ENCODE results near the gene THAP3. TPM values are rescaled to one million over a fixed set of nuclear protein-coding genes. Genes with fewer than 3 reads are reported as not detected.
A peak's percentile ranks its signal among the peaks of the same experiment; 100 is the strongest.
"Not testable (repeated sequence)": the region's sequence is repeated elsewhere in the genome, so short reads cannot be mapped to it uniquely, and the experiment has no call there.

Gene THAP3
- total and polyA plus RNA-seq, 9 of the 15 experiments (the other 6 are each of a cell fraction or from before 2014, with no cell fraction given) = 1.9 to 31.2 (median 18.2) TPM

- WGBS (ENCODE audit: insufficient coverage, low coverage, missing lambda C conversion rate) = 76% methylated on average over 3 of the region's 3 CpGs
- intact Hi-C loops (cut with micrococcal nuclease); H3K9ac ChIP-seq (ENCODE audit: insufficient read depth in 1 of 2, low read depth in 2 of 2, low read length in 2 of 2); H3K4me1 ChIP-seq (replicated peaks in 1 of 2; ENCODE audit: control insufficient read depth in 2 of 2, insufficient read depth in 2 of 2, low read length in 2 of 2); ATAC-seq; BruUV-seq (replicated peaks); H3K4me2 ChIP-seq (ENCODE audit: insufficient read depth, low read length); H3K27ac ChIP-seq (ENCODE audit: extremely low read depth, low read depth, low read length); H4K20me1 ChIP-seq (replicated peaks; ENCODE audit: control insufficient read depth, insufficient read depth, low read length); H3K9me3 ChIP-seq (replicated peaks; ENCODE audit: control insufficient read depth, insufficient read depth, low read depth, low read length); H3K79me2 ChIP-seq (ENCODE audit: control insufficient read depth, insufficient read depth, low read length); FAIRE-seq; H3K27me3 ChIP-seq (ENCODE audit: control insufficient read depth in 2 of 2, insufficient read depth in 2 of 2, low read length in 2 of 2); H3K9me1 ChIP-seq (ENCODE audit: control insufficient read depth, insufficient read depth, low read length); DNase-seq (ENCODE audit: extremely low read depth in 1 of 4, low spot score in 3 of 4); H3K4me3 ChIP-seq; H2AFZ ChIP-seq (ENCODE audit: low read depth, low read length); in situ Hi-C loops (cut with MboI); TF ChIP-seq MYNN (CRISPR knock-in tag; IDR thresholded peaks at IDR 0.05): not testable (repeated sequence)
- CTCF ChIA-PET (ENCODE audit: low intra/inter-chr PET ratio) = interaction anchor here (0.7 kb wide), 1 partner anchor 86 kb away, joined by 3 read pairs; the partner anchor contains the start of gene NOL9
- H3K36me3 ChIP-seq (ENCODE audit: control insufficient read depth, insufficient read depth, low read length) = peaks cover 94% of the 10 kb centered on the region
- TF ChIP-seq MYNN (IDR thresholded peaks at IDR 0.05) = peak; percentile 59; the same call in 1 of the 2 replicates
- POLR2A ChIA-PET = interaction anchor here (1.2 kb wide), 1 partner anchor 8 kb away, joined by 3 read pairs; no protein-coding TSS in a partner anchor
Measured at GRCh38 chr1:6640867-6641266, 16.2 kb downstream of the THAP3 start.

- 87% methylated on average over 7 of the region's 7 CpGs for WGBS (ENCODE audit: insufficient coverage, low coverage, missing lambda C conversion rate)
- BruUV-seq (replicated peaks) = no TSS peak
- TF ChIP-seq KAT8 (IDR thresholded peaks at IDR 0.05; ENCODE audit: low read depth) (no peak), ILK (tag; IDR thresholded peaks at IDR 0.05; ENCODE audit: borderline replicate concordance, low read depth) (no peak), POLR2AphosphoS5 (IDR thresholded peaks at IDR 0.05; ENCODE audit: control insufficient read depth, insufficient read depth, low read depth, low read length) (0 out of 2 replicates have a peak, but pooled peaks have one; percentile 5)
- H3K27me3 ChIP-seq (ENCODE audit: control insufficient read depth in 2 of 2, insufficient read depth in 2 of 2, low read length in 2 of 2) = no peaks in the 10 kb centered on the region
- no peaks in the 10 kb centered on the region for H3K9me3 ChIP-seq (replicated peaks; ENCODE audit: control insufficient read depth, insufficient read depth, low read depth, low read length)
- FAIRE-seq (no peak), DNase-seq (ENCODE audit: extremely low read depth in 1 of 4, low spot score in 3 of 4) (no peak), ATAC-seq (no peak)
- no peak overlapping the region for H3K9ac ChIP-seq (ENCODE audit: insufficient read depth in 1 of 2, low read depth in 2 of 2, low read length in 2 of 2)
- no peak overlapping the region for H3K27ac ChIP-seq (ENCODE audit: extremely low read depth, low read depth, low read length)
- H3K4me1 ChIP-seq (replicated peaks in 1 of 2; ENCODE audit: control insufficient read depth in 2 of 2, insufficient read depth in 2 of 2, low read length in 2 of 2) = no peaks in the 10 kb centered on the region; a peak in 1 of 5 replicates
- in situ Hi-C loops (cut with MboI) = no loop called here
- ChIA-PET POLR2A (interaction anchor here (0.6 to 2.2 kb wide), 4 partner anchors 10 to 277 kb away, joined by 3 to 6 read pairs (median 4); no protein-coding TSS in a partner anchor), CTCF (ENCODE audit: low intra/inter-chr PET ratio) (interaction anchor here (1.2 to 2.4 kb wide), 2 partner anchors 158 to 159 kb away, joined by 3 to 31 read pairs; no protein-coding TSS in a partner anchor)
- peaks cover 79% of the 10 kb centered on the region for H3K36me3 ChIP-seq (ENCODE audit: control insufficient read depth, insufficient read depth, low read length)
- H3K79me2 ChIP-seq (ENCODE audit: control insufficient read depth, insufficient read depth, low read length) = no peaks in the 10 kb centered on the region
- H2AFZ ChIP-seq (ENCODE audit: low read depth, low read length) = no peak overlapping the region
- H4K20me1 ChIP-seq (replicated peaks; ENCODE audit: control insufficient read depth, insufficient read depth, low read length) = 0 out of 2 replicates have a peak, but pooled peaks cover 4% of the 10 kb centered on the region
- no peaks in the 10 kb centered on the region for H3K9me1 ChIP-seq (ENCODE audit: control insufficient read depth, insufficient read depth, low read length)
- intact Hi-C loops (cut with micrococcal nuclease) = no loop called here
- no peak overlapping the region for H3K4me2 ChIP-seq (ENCODE audit: insufficient read depth, low read length)
- no peak overlapping the region for H3K4me3 ChIP-seq
Measured at GRCh38 chr1:6645018-6645417, 20.4 kb downstream of the THAP3 start.

Data from K562 (cell line).